ENCODE data around the gene NPR3. TPM values are rescaled to one million over a fixed set of nuclear protein-coding genes. Genes with fewer than 3 reads are reported as not detected.

Gene NPR3
- total RNA-seq, 1 donor from 2014 or later, result 116 TPM

DNA sequence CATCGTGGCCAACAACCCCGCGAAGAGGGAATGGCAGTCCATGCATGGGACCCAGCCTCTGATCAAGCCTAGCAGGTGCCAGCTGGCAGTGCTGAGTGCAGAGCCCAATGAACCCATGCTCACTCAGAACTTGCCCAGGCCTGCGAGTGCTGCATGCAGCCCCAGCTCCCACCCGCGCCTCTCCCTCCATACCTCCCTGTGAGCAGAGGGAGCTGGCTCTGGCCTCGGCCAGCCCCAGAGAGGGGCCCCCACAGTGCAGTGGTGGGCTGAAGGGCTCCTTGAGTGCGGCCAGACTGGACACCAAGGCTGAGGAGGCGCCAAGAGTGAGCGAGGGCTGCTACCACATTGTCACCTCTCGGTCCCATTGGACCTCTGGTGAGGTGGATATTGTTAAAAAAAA, 32.6 kb upstream of the NPR3 start:
- H3K9me3 Mint-ChIP-seq, result peaks cover 2% of the 10 kb centered on the region
- no peak for DNase-seq (ENCODE audit: extremely low spot score, unreplicated experiment)
- no peaks in the 10 kb centered on the region for H3K36me3 Mint-ChIP-seq
- H3K4me3 Mint-ChIP-seq, result no peak overlapping the region
- peaks cover 4% of the 10 kb centered on the region for H3K27me3 Mint-ChIP-seq
- TF ChIP-seq, protein P1, sequence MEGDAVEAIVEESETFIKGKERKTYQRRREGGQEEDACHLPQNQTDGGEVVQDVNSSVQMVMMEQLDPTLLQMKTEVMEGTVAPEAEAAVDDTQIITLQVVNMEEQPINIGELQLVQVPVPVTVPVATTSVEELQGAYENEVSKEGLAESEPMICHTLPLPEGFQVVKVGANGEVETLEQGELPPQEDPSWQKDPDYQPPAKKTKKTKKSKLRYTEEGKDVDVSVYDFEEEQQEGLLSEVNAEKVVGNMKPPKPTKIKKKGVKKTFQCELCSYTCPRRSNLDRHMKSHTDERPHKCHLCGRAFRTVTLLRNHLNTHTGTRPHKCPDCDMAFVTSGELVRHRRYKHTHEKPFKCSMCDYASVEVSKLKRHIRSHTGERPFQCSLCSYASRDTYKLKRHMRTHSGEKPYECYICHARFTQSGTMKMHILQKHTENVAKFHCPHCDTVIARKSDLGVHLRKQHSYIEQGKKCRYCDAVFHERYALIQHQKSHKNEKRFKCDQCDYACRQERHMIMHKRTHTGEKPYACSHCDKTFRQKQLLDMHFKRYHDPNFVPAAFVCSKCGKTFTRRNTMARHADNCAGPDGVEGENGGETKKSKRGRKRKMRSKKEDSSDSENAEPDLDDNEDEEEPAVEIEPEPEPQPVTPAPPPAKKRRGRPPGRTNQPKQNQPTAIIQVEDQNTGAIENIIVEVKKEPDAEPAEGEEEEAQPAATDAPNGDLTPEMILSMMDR (conservative IDR thresholded peaks at IDR 0.05), result no peak
- H3K27ac Mint-ChIP-seq, result no peak overlapping the region
- no peaks in the 10 kb centered on the region for H3K4me1 Mint-ChIP-seq (ENCODE audit: unreplicated experiment)

DNA sequence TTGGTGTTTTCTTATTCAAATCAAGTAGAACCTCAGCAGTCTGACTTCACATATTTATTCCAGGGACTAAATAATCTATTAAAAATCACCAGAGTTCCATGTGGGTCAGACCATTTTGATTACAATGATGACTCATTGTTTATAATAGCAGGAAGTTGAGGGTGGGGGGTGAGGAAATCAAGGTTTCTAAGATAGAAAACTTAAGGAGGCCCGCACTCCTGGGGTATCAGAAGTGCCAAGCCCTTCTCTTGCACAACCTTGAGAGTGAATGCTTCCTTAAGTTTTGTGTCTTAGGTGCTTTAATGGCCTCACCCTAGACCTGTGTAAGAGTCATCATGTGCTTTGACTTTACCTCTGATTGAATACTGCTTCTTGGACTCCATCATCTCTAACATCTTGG, 31.9 kb upstream of the NPR3 start:
- Mint-ChIP-seq H3K9me3 (peaks cover 9% of the 10 kb centered on the region), H3K36me3 (no peaks in the 10 kb centered on the region), H3K4me3 (no peak overlapping the region), H3K4me1 (ENCODE audit: unreplicated experiment) (no peaks in the 10 kb centered on the region), H3K27ac (no peak overlapping the region), H3K27me3 (peaks cover 4% of the 10 kb centered on the region)
- TF ChIP-seq, protein P1 (conservative IDR thresholded peaks at IDR 0.05), result no peak
- no peak for DNase-seq (ENCODE audit: extremely low spot score, unreplicated experiment)

DNA sequence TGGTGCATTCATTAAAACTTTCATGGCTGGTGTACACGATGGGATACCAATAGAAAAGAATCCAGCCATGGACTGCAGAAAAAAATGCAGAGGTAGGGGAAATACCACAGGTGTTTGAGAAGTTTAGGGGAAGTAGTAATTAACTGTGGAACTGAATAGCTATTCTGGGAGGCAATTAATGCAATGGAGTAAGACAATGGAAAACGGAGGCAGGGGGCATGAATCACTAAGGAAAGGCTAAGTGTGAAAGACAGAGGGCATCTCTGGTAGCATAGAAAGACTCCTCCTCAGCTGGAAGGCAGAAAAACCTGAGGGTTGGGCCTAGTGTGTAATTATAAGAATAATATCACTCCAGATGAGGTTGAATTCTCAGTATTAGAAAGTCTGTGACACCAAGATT, 30.9 kb upstream of the NPR3 start:
- Mint-ChIP-seq H3K9me3 (peaks cover 11% of the 10 kb centered on the region), H3K4me3 (no peak overlapping the region), H3K36me3 (no peaks in the 10 kb centered on the region), H3K27me3 (peaks cover 4% of the 10 kb centered on the region), H3K27ac (no peak overlapping the region), H3K4me1 (ENCODE audit: unreplicated experiment) (no peaks in the 10 kb centered on the region)
- TF ChIP-seq, protein P1 (conservative IDR thresholded peaks at IDR 0.05), result no peak
- DNase-seq (ENCODE audit: extremely low spot score, unreplicated experiment), result no peak

DNA sequence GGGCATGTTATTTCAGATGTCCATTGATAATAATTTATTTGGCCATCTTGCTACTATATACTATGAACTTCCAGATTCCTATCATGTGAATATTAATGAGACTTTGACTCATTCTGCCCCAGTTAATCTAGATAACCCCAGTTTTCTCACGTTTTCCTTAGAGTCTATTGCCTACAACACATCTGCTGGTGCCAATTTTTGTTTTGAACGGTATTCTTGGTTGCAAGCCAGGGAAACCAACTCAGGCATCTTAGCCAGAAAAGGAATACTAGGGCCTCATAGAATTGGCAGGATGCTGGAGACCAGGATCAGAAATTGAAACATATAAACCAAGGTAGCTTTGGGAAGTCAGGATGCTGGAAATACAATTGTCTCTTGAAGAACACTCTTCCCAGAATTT, 28.0 kb upstream of the NPR3 start:
- H3K27ac Mint-ChIP-seq, result no peak overlapping the region
- peaks cover 16% of the 10 kb centered on the region for H3K9me3 Mint-ChIP-seq
- peaks cover 3% of the 10 kb centered on the region for H3K36me3 Mint-ChIP-seq
- no peaks in the 10 kb centered on the region for H3K4me1 Mint-ChIP-seq (ENCODE audit: unreplicated experiment)
- TF ChIP-seq, protein P1 (conservative IDR thresholded peaks at IDR 0.05), result no peak
- no peak overlapping the region for H3K4me3 Mint-ChIP-seq
- no peak for DNase-seq (ENCODE audit: extremely low spot score, unreplicated experiment)
- peaks cover 4% of the 10 kb centered on the region for H3K27me3 Mint-ChIP-seq

DNA sequence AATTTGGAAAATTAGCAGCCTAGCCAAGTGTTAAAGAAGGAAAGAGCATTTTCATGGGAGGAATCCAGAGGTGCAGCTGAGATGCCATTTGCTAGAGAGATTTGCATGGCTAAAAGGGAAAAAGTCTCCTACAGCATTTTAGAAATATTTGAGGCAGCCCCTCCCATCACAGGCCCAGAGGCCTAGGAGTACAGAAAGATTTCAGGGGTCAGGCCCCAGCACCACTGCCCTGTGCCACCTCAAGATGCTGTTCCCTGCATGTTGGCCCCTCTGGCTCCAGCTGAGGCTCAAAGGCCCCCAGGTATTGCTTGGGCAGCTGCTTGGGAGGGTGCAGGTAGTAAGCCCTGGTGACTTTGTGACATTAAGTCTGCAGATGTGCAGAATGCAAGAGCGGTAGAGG, 26.9 kb upstream of the NPR3 start:
- Mint-ChIP-seq H3K4me1 (ENCODE audit: unreplicated experiment) (no peaks in the 10 kb centered on the region), H3K27me3 (peaks cover 4% of the 10 kb centered on the region), H3K36me3 (peaks cover 3% of the 10 kb centered on the region), H3K27ac (no peak overlapping the region), H3K9me3 (peaks cover 16% of the 10 kb centered on the region), H3K4me3 (no peak overlapping the region)
- no peak for DNase-seq (ENCODE audit: extremely low spot score, unreplicated experiment)
- TF ChIP-seq, protein P1 (conservative IDR thresholded peaks at IDR 0.05), result no peak
